Measurements from ENCODE around the gene CAMK1D. TPM values are rescaled to one million over a fixed set of nuclear protein-coding genes. Genes with fewer than 3 reads are reported as not detected.

Gene CAMK1D
- total and polyA plus RNA-seq, 8 donors = 1.4 to 26.9 (median 3.9) TPM

- intact Hi-C loops (cut with DNase I; ENCODE audit: low total_unique reads) = no loop called here
- Histone ChIP-seq H3K27me3 (no peaks in the 10 kb centered on the region), H3K4me3 (no peak overlapping the region), H3K36me3 (no peaks in the 10 kb centered on the region), H3K27ac (no peak overlapping the region), H3K9me3 (no peaks in the 10 kb centered on the region), H3K4me1 (peaks cover 0 to 7% (median 0%) of the 10 kb centered on the region in 4 donors)
- DNase-seq = no peak
- 84 to 93% (median 89%) methylated on average over 11 of the region's 11 CpGs for WGBS, 5 donors
- no peak for TF ChIP-seq CTCF (IDR thresholded peaks at IDR 0.05)
- TF ChIP-seq EP300 (IDR thresholded peaks at IDR 0.05) = no peak
- no peak for TF ChIP-seq POLR2A (IDR thresholded peaks at IDR 0.05)
- TF ChIP-seq POLR2AphosphoS5 (IDR thresholded peaks at IDR 0.05) = no peak
Measured at GRCh38 chr10:12638781-12639180, 289.4 kb downstream of the CAMK1D start.

- no peak overlapping the region for H3K27ac ChIP-seq
- no peaks in the 10 kb centered on the region for H3K27me3 ChIP-seq
- no peaks in the 10 kb centered on the region for H3K9me3 ChIP-seq
- H3K4me1 ChIP-seq = peaks cover 0 to 7% (median 0%) of the 10 kb centered on the region in 4 donors
- intact Hi-C loops (cut with DNase I; ENCODE audit: low total_unique reads) = no loop called here
- TF ChIP-seq POLR2AphosphoS5 (IDR thresholded peaks at IDR 0.05) (no peak), CTCF (IDR thresholded peaks at IDR 0.05) (no peak), POLR2A (IDR thresholded peaks at IDR 0.05) (no peak), EP300 (IDR thresholded peaks at IDR 0.05) (no peak)
- WGBS, 5 donors = 73 to 86% (median 85%) methylated on average over 12 of the region's 12 CpGs
- no peaks in the 10 kb centered on the region for H3K36me3 ChIP-seq
- DNase-seq = no peak
- H3K4me3 ChIP-seq = no peak overlapping the region
Measured at GRCh38 chr10:12639996-12640944, 290.9 kb downstream of the CAMK1D start.

GRCh38 chr10:12642036-12642435 is 292.7 kb downstream of the CAMK1D start:
- H3K36me3 ChIP-seq = no peaks in the 10 kb centered on the region
- peaks cover 0 to 7% (median 0%) of the 10 kb centered on the region in 4 donors for H3K4me1 ChIP-seq
- 94 to 97% (median 95%) methylated on average over 7 of the region's 7 CpGs for WGBS, 5 donors
- DNase-seq = no peak
- H3K27ac ChIP-seq = no peak overlapping the region
- H3K4me3 ChIP-seq = no peak overlapping the region
- TF ChIP-seq POLR2AphosphoS5 (IDR thresholded peaks at IDR 0.05) (no peak), POLR2A (IDR thresholded peaks at IDR 0.05) (no peak), CTCF (IDR thresholded peaks at IDR 0.05) (no peak), EP300 (IDR thresholded peaks at IDR 0.05) (no peak)
- H3K9me3 ChIP-seq = no peaks in the 10 kb centered on the region
- intact Hi-C loops (cut with DNase I; ENCODE audit: low total_unique reads) = no loop called here
- no peaks in the 10 kb centered on the region for H3K27me3 ChIP-seq

GRCh38 chr10:12643279-12643678 is 293.9 kb downstream of the CAMK1D start:
- no peaks in the 10 kb centered on the region for H3K9me3 ChIP-seq
- no peaks in the 10 kb centered on the region for H3K27me3 ChIP-seq
- H3K27ac ChIP-seq = no peak overlapping the region
- H3K4me3 ChIP-seq = no peak overlapping the region
- H3K4me1 ChIP-seq = peaks cover 0 to 2% (median 0%) of the 10 kb centered on the region in 4 donors
- no peaks in the 10 kb centered on the region for H3K36me3 ChIP-seq
- intact Hi-C loops (cut with DNase I; ENCODE audit: low total_unique reads) = no loop called here
- 82 to 93% (median 83%) methylated on average over 16 to 17 of the region's 17 CpGs for WGBS, 5 donors
- DNase-seq = no peak
- no peak for TF ChIP-seq CTCF (IDR thresholded peaks at IDR 0.05)
- TF ChIP-seq POLR2A (IDR thresholded peaks at IDR 0.05) = no peak
- no peak for TF ChIP-seq EP300 (IDR thresholded peaks at IDR 0.05)
- no peak for TF ChIP-seq POLR2AphosphoS5 (IDR thresholded peaks at IDR 0.05)

Measured in stomach (tissue), 9 donors.